ENCODE results near the gene BRWD1. TPM values are rescaled to one million over a fixed set of nuclear protein-coding genes. Genes with fewer than 3 reads are reported as not detected.

BRWD1 gene
- polyA plus RNA-seq, 2 of the 4 experiments (the other 2 are of a cell fraction) = 6.9 to 22.2 TPM

DNA sequence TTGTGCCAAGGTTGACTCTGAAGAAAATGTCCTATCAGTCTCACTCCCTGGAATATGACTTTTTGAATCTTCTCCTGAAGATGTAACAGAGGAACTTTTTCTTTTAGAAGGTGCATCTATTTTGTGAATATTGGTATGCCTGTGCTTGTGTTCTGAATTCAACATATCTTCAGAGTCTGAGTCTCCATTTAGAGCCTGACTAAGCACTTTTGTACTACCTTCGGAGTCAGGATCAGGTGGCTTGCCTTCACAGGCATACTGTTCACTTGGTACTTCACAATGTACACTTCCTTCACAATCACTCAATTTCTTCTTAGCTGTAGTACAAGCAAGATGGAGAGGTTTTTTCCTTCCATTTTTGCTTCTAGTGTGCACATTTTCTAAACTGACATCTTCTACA is 116.6 kb downstream of the BRWD1 start:
- ATAC-seq = no peak
- DNase-seq (ENCODE audit: low read depth in 1 of 2, low spot score in 1 of 2) = no peak
- Histone ChIP-seq H3K4me1 (no peaks in the 10 kb centered on the region), H3K27ac (no peak overlapping the region), H3K9me3 (no peaks in the 10 kb centered on the region), H3K4me3 (no peak overlapping the region), H3K4me2 (no peak overlapping the region)
- TF ChIP-seq MAFK (IDR thresholded peaks at IDR 0.05; ENCODE audit: partially characterized antibody) (peak; percentile 46), CBX8 (IDR thresholded peaks at IDR 0.05) (no peak), RAD21 (conservative IDR thresholded peaks at IDR 0.05 in 1 of 2, IDR thresholded peaks at IDR 0.05 in 1 of 2) (no peak), CHD4 (IDR thresholded peaks at IDR 0.05; ENCODE audit: borderline replicate concordance) (no peak), PHF8 (IDR thresholded peaks at IDR 0.05; ENCODE audit: borderline replicate concordance, low read depth) (no peak)
- WGBS (ENCODE audit: missing lambda C conversion rate) = 93% methylated on average over 1 of the region's 1 CpG
- ChIA-PET CTCF (no interaction called here), POLR2A (no interaction called here)
- FAIRE-seq = no peak

DNA sequence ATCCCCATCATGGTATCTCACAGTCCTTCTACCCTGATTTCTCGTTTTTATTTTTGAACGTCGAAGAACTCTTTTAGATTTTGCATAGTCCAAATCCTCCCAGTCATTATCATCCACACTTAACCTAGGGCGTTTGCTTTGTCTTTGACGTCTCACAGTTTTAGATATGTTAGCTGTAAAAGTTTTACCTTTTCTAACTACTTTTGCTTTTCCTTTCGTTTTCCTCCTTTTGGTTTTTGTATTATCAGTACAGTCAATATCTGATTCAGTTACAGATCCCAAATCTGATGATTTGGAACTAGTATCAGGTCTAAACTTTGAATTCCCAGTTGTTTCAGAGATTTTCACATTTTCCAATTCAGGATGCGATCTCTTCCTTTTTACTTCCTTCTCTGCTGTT is 117.1 kb downstream of the BRWD1 start:
- ATAC-seq = no peak
- no peak overlapping the region for H3K4me2 ChIP-seq

DNA sequence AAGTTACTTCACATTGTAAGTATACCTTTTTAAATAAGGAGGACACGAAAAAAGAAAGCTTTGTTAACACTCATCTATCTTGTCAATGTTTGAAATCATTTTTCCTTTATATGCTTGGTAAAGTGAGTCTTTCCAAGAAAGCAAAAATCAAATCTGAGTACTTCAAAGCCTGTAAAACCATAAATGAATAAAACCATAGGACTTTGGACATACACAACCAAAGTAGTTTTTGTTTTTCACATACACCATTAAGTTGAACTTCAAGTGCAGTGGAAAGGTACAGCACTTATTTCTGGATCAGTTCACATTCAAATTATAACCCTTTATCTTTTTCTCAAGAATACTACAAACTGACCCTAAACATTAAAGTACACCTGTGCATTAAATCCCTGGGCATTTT is 120.1 kb downstream of the BRWD1 start:
- ChIA-PET POLR2A (no interaction called here), CTCF (no interaction called here)
- WGBS (ENCODE audit: missing lambda C conversion rate) = 87% methylated on average over 1 of the region's 1 CpG
- no peak for FAIRE-seq
- no peaks in the 10 kb centered on the region for H3K4me1 ChIP-seq
- H3K4me2 ChIP-seq = no peak overlapping the region
- no peak for DNase-seq (ENCODE audit: low read depth in 1 of 2, low spot score in 1 of 2)
- no peak overlapping the region for H3K4me3 ChIP-seq
- ATAC-seq = no peak
- no peak for TF ChIP-seq FOXS1 (CRISPR knock-in tag; IDR thresholded peaks at IDR 0.05)
- TF ChIP-seq NPAS2 (CRISPR knock-in tag; IDR thresholded peaks at IDR 0.05; ENCODE audit: borderline replicate concordance) = no peak
- no peak for TF ChIP-seq EHMT2 (IDR thresholded peaks at IDR 0.05; ENCODE audit: low read depth)
- no peak for TF ChIP-seq MAFK (IDR thresholded peaks at IDR 0.05; ENCODE audit: partially characterized antibody)
- TF ChIP-seq POLR2AphosphoS2 (conservative IDR thresholded peaks at IDR 0.05; ENCODE audit: low read length) = no peak
- no peak for TF ChIP-seq HEYL (CRISPR knock-in tag; IDR thresholded peaks at IDR 0.05)
- TF ChIP-seq CBX2 (IDR thresholded peaks at IDR 0.05; ENCODE audit: borderline replicate concordance, low read depth) = no peak
- TF ChIP-seq RAD21 (conservative IDR thresholded peaks at IDR 0.05 in 1 of 2, IDR thresholded peaks at IDR 0.05 in 1 of 2) = no peak
- no peak for TF ChIP-seq EHF (CRISPR knock-in tag; IDR thresholded peaks at IDR 0.05)
- no peak for TF ChIP-seq NFE2L2 (conservative IDR thresholded peaks at IDR 0.05; ENCODE audit: low read length)
- no peak for TF ChIP-seq CHD4 (IDR thresholded peaks at IDR 0.05; ENCODE audit: borderline replicate concordance)
- TF ChIP-seq, protein P1, sequence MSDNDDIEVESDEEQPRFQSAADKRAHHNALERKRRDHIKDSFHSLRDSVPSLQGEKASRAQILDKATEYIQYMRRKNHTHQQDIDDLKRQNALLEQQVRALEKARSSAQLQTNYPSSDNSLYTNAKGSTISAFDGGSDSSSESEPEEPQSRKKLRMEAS (IDR thresholded peaks at IDR 0.05) = no peak
- TF ChIP-seq CHD2 (IDR thresholded peaks at IDR 0.05; ENCODE audit: low read length, partially characterized antibody) = no peak
- TF ChIP-seq, protein P2, sequence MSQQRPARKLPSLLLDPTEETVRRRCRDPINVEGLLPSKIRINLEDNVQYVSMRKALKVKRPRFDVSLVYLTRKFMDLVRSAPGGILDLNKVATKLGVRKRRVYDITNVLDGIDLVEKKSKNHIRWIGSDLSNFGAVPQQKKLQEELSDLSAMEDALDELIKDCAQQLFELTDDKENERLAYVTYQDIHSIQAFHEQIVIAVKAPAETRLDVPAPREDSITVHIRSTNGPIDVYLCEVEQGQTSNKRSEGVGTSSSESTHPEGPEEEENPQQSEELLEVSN (IDR thresholded peaks at IDR 0.05; ENCODE audit: borderline replicate concordance, low read depth) = no peak
- TF ChIP-seq TP53 (CRISPR knock-in tag; IDR thresholded peaks at IDR 0.05) = no peak
- no peaks in the 10 kb centered on the region for H3K9me3 ChIP-seq
- no peak overlapping the region for H3K27ac ChIP-seq

More for the DNA sequence above, 117.1 kb downstream of the BRWD1 start:
- DNase-seq (ENCODE audit: low read depth in 1 of 2, low spot score in 1 of 2) = no peak
- POLR2A ChIA-PET = no interaction called here
- CTCF ChIA-PET = no interaction called here
- FAIRE-seq = no peak
- Histone ChIP-seq H3K4me3 (no peak overlapping the region), H3K27ac (no peak overlapping the region), H3K9me3 (no peaks in the 10 kb centered on the region), H3K4me1 (no peaks in the 10 kb centered on the region)
- TF ChIP-seq EP300 (IDR thresholded peaks at IDR 0.05) (no peak), PHF8 (IDR thresholded peaks at IDR 0.05; ENCODE audit: borderline replicate concordance, low read depth) (no peak), MAZ (IDR thresholded peaks at IDR 0.05; ENCODE audit: borderline replicate concordance, low read depth, low read length) (no peak), TP53 (CRISPR knock-in tag; IDR thresholded peaks at IDR 0.05) (no peak), BHLHE40 (IDR thresholded peaks at IDR 0.05; ENCODE audit: low read depth, low read length) (no peak), RAD21 (conservative IDR thresholded peaks at IDR 0.05 in 1 of 2, IDR thresholded peaks at IDR 0.05 in 1 of 2) (no peak), RARB (CRISPR knock-in tag; IDR thresholded peaks at IDR 0.05) (no peak), HDAC2 (IDR thresholded peaks at IDR 0.05) (no peak), HOXB13 (CRISPR knock-in tag; IDR thresholded peaks at IDR 0.05; ENCODE audit: low read depth) (no peak), JUNB (IDR thresholded peaks at IDR 0.05) (no peak), ZSCAN20 (CRISPR knock-in tag; IDR thresholded peaks at IDR 0.05) (no peak)
- TF ChIP-seq, protein P3, sequence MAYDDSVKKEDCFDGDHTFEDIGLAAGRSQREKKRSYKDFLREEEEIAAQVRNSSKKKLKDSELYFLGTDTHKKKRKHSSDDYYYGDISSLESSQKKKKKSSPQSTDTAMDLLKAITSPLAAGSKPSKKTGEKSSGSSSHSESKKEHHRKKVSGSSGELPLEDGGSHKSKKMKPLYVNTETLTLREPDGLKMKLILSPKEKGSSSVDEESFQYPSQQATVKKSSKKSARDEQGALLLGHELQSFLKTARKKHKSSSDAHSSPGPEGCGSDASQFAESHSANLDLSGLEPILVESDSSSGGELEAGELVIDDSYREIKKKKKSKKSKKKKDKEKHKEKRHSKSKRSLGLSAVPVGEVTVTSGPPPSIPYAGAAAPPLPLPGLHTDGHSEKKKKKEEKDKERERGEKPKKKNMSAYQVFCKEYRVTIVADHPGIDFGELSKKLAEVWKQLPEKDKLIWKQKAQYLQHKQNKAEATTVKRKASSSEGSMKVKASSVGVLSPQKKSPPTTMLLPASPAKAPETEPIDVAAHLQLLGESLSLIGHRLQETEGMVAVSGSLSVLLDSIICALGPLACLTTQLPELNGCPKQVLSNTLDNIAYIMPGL (CRISPR knock-in tag; IDR thresholded peaks at IDR 0.05; ENCODE audit: borderline replicate concordance) = no peak
- TF ChIP-seq, protein P4, sequence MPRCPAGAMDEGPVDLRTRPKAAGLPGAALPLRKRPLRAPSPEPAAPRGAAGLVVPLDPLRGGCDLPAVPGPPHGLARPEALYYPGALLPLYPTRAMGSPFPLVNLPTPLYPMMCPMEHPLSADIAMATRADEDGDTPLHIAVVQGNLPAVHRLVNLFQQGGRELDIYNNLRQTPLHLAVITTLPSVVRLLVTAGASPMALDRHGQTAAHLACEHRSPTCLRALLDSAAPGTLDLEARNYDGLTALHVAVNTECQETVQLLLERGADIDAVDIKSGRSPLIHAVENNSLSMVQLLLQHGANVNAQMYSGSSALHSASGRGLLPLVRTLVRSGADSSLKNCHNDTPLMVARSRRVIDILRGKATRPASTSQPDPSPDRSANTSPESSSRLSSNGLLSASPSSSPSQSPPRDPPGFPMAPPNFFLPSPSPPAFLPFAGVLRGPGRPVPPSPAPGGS (IDR thresholded peaks at IDR 0.05) = no peak
- TF ChIP-seq, protein P5, sequence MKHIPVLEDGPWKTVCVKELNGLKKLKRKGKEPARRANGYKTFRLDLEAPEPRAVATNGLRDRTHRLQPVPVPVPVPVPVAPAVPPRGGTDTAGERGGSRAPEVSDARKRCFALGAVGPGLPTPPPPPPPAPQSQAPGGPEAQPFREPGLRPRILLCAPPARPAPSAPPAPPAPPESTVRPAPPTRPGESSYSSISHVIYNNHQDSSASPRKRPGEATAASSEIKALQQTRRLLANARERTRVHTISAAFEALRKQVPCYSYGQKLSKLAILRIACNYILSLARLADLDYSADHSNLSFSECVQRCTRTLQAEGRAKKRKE (CRISPR knock-in tag; IDR thresholded peaks at IDR 0.05; ENCODE audit: low read depth) = no peak
- WGBS (ENCODE audit: missing lambda C conversion rate) = 87% methylated on average over 7 of the region's 7 CpGs

All from A549 (cell line).